HG03097 (cell line): ENCODE measurements around the gene COL23A1.
"Not testable (repeated sequence)": the region's sequence is repeated elsewhere in the genome, so short reads cannot be mapped to it uniquely, and the experiment has no call there.

Experiments used
- ATAC-seq: cut with Tn5 transposase; IDR thresholded peaks from one replicate; pipeline ENCODE4 v1.9.1; 2021; ENCODE audit not compliant: unreplicated experiment, low FRiP score

Gene COL23A1

DNA sequence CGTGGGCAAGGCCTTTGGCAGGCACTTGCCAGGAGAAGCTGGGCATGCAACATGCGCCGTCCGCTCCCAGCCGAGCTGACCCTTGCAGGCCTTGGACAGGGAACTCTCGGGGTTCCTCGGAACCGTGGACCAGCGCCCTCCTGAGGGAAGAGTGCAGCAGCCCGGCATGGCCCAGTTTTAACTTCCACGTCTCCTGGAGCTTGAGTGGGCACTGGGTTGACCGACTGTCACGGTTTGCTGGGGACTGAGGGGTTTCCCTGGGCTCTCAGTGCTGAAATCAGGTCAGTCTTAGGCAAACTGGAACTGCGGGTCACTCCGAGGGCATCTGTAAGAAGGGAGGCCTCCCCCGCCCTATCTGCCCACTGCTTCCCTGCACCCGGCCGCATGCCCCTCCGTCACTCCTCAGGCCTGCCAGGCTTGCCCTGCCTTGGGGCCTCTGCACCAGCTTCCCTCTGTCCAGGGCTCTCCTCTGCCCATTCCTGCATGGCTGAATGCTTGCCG, 270.6 kb downstream of the COL23A1 start:
- ATAC-seq: no peak

DNA sequence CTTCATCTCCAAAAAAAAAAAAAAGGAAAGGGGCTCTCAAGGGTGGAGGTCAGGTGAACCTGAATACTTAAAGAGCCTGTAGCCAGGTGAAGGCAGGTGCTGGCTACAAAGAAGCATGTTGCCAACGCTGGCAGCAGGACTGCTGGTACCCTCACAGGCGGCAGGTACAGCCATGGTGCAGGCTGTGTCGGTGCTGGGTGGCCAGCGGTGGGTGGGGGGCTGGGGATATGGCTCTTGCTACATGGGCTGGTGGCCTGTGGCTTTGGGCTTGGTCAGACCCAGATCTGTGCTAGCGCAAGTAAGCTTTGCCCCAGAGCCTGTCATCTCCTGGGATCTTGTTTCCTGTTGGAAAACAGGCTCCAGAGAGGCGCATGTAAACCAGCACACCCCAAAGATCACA, 271.3 kb downstream of the COL23A1 start:
- ATAC-seq: no peak

DNA sequence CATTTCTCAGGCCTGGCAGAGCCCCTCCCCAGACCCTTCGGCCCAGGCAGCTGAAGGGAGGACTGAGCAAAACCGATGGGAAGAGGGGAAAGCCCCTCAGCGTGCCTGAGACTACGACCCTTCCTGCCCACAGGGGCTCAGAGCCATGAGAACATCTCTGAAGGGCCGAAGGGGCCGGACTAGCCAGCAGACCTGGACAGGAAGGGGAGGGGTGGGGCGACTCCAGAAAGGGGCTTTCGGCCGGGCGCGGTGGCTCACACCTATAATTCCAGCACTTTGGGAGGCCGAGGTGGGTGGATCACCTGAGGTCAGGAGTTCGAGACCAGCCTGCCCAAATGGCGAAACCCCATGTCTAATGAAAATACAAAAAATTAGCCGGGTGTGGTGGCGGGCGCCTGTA, 271.8 kb downstream of the COL23A1 start:
- ATAC-seq: no peak

DNA sequence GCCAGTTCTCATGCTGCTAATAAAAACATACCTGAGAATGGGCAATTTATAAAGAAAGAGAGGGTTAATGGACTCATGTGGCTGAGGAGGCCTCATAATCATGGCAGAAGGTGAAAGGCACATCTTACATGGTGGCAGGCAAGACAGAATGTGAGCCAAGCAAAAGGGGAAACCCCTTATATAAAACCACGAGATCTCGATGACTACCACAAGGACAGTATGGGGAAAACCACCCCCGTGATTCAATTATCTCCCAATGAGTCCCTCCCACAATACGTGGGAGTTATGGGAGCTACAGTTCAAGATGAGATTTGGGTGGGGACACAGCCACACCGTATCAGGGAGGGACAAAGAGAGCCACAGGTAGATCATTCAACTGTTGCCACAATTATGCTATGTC, 272.5 kb downstream of the COL23A1 start:
- not testable (repeated sequence) for ATAC-seq

DNA sequence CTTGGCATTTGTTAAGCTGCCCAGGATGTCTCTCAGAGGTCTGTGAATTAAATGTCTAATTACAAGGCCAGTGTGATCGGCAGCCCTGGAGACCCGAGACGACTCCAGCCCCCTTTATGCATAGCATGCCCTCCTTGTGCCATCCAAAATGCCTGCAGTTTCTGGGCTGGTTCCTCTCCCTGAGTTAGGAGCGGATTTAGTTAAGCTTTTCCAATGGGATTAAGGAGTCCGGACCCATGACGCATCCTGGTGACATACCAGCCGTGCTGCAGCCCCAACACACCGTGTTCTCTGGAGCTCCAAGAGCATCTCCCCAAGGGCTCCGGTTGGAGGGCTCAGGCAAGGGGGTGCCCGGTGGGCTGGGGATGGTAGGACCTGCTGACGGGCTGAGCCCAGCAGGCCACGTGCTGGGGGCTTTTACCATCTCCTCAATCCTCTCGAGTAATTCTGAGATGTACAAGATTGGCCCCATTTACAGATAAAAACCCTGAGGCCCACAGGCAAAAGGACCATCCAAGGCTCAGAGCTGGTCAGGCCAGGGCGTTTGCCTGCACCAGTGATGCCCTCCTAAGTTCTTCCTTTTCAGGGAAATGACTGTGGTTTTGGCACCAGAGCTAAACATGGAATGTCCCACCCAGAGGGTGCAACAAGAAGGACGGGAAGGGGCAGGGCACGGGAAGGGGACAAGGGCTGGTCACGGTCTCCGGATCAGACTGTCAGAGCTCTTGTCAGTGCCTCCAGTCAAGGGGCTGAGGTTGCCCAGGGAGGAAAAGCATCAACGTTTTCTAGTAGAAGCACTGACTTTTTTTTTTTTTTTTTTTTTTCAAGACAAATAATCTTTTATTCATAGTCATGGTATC, 275.0 kb downstream of the COL23A1 start:
- ATAC-seq: no peak

DNA sequence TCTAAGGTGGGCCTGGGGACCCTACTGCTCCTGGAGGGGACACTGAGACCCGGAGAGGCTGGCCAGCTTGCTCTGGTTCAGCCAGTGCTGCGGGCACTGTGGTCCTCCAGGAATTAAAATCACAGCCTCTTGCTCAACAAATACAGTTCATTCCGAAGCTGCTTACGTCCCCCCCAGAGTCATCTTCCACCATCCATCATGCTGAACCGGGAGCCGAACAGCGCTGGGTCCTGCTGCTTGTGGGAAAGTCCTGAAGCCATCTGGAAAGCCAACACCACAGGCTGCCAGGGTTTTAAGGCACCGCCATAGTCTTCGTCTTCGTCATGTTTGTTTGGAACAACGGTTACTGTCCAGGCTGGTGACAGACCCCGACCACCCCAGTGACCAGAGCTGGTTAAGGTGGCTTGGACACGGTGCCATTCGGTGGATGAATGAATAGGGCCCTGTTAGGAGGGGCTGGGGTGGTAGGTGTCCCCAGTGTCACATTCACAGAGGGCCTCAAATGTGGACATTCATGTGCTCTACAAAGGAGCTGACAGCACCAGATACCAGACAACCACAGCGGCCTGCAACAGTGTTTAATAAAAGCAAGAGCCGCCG, 276.0 kb downstream of the COL23A1 start:
- ATAC-seq: no peak

DNA sequence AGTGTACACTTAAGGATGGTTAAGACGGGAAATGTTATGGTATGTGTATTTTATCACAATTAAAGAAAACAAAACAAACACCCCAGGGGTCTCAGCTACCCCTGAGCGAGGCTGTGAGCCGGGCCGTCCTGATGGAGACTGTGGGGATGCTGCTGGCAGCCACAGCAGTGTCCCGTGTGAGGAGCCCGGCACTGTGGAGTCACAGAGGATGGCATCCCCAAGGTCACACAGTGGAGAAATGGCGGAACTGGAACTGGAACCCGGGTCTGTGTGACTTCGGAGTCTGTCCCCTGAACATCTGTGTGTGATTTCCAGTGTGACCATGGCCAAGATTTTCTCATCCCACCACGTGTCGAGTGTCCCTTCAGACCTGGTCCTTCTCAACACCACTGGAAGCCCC, 276.9 kb downstream of the COL23A1 start:
- ATAC-seq: no peak

DNA sequence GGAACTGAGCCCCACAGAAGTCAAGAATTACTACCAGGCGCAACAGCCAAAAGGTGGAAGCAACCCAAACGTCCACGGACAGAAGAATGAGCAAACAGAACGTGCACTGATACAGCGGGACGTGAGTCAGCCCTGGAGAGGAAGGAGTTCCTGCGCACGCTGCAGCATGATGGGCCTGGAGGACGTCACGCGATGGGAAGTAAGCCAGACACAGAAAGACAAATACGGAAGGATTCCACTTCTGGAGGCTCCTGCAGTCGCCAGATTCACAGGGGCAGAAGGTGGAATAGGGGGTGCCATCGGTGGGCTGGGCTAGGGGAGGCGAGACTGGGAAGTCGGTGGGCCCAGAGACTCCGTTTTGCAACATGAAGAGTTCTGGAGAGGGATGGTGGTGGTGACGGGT, 277.3 kb downstream of the COL23A1 start:
- no peak for ATAC-seq

DNA sequence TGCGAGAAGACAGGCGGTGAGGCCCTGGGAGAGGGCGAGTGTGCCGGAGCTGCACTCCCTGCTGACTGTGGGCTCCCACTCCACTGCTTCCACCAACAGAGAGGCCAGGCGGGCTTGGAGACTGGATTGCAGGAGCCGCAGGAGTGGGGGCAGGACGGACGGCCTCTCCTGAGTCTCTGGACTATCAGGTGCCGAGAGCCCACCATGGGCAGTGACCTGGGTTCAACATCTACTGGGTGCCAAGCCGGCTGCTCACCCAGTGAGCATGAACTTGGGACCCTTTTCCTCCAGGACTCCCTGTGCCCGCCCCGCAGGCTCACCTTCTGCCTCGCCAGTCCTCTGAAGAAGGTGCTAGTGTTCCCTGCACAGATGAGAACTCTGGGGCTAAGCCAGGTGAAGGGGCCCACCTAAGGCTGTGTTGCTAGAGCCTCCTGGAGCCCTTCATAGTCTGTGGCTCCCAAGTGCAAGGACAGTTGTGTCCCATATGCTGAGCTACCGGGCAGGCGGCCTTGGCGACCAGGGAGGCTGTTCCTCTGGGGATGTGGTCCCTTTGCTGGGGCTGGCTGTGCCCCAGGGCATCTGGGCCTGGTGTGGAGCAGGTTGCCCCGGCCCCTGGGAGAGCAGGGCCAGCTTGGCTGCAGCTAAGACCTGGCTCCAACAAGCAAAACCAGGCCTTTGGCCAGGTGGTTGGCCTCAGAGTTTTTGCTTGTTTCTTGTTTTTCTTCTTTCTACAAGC, 279.9 kb downstream of the COL23A1 start:
- no peak for ATAC-seq

DNA sequence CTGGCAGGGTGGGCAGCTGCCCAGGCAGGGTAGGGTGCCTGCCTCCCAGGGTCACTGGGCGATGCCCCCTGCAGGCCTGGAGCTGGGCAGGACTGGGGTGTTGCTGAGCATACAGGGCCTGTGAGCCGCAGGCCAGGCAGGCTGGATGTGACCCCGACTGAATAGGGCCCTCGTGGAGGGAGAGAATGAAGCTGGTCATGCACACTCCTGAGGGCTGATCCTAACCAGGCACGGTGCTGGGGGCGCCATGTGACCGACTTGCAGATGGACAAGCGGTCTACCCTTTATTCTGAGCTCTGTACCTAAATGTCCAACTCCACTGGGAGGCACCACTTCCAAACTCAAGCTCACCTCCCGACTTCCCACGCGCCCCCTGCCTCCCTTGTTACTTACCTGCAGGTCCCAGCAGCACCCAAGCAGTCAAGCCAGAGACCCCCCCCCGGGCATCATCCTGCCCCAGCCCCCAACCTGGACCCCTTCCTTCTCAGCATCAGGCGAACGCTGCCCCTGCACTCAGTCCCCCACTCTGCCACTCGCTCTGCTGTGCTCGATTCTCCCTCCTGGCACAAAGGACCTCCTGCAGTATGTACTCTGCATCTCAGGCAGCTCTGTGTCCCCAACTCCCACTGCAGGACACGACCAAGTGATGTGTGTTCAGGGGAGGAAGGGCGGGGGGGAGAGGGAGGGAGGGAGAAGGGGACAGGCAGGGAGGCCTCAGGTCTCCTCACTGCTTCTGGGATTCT, 280.8 kb downstream of the COL23A1 start:
- ATAC-seq: no peak

DNA sequence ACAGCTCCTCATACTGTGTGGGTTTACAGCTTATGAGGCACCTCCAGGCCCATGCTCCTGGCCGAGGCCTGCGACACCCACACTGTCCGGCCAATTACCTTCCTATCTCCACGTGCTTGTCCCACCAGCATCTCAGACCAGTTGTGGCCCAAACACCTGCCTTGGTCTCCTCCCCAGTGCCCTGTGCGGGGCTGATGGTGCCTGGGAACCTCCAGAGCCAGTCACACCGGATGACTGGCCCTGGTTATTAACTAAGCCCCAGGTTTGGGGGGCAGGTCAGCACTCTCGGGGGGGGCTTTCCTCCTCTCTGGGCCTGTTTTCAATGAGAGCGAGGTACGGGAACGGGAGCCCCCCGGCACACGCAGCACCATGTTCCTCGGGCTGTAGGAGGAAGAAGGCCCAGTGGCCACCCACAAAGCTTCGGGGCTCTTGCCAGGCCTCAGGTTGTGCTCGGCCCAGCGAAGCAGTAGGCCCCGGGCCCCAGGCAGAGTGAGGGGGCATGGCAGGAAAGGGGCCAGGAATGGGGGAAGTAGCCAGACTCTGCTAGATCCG, 281.6 kb downstream of the COL23A1 start:
- ATAC-seq: no peak

DNA sequence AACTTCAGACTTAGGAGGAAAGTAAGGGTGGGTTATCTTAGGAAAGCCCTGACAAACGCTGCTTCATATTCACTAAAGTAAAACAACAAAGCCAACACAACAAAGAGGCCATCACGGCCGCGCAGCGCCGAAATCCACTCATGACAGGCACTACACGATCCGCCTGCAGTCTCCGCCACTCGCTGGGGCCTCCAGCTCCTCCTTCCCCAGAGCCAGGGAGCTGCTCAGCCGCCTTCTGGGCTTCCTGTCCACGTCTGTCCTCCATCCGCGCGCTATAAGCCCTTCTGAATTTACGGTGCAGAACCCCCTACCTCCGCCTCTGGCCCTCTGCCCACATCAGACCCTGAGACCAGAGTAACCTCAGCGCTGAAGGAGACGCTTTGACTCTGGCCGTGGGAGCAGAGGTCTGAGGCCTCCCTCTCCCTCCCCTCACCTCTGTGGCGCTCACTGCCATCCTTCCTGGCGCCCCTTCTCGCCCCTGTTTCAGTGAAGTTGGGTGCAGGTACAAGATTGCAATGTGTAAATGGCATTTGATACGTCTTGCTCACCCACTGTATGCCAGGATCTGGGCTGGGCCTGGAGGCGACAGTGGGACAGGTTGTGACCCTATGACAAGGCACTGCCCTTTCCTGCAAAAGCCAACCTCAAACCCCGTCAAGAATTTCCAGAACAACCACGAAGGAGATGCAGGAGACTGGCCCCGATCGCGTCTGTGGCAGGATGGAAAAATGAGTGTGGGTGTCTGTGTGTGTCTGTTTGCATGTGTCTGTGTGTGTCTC, 282.7 kb downstream of the COL23A1 start:
- no peak for ATAC-seq

DNA sequence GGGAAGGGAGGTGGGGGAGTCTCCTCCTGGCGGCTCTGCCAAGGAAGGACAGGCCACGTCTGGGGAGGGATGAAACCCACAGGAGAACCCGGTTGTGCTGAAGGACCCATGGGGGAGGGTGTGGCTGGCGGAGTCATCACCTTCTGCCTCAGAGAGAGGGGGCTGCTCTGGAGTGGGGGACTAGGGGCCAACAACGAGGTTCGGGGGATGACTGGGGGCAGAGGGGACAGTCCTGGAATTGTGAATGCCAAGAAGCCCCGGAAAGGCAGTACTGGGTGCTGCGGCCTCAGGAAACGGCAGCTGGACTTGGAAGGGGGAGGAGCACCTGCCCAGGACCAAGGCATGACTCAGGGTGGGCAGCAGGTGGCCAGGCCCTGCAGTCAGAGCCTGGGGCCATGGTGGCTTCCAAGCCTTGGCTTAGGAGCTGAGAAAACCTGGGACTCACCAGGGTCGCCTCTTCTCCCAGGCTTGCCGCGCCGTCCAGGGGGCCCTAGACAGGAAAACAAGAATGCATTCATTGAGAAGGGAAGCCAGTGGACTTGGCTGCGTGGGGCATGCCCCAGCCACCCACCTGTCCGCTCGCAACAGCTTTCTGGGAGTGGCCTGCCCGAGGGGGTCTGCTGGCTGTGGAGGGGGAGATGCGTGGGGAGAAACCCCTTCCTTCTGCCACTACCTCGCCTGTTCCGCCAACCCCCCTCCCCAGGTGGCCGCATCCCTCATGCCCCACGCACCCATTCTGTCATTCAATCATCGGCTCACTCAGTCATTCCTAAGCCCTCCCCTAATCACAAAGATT, 283.6 kb downstream of the COL23A1 start:
- no peak for ATAC-seq

DNA sequence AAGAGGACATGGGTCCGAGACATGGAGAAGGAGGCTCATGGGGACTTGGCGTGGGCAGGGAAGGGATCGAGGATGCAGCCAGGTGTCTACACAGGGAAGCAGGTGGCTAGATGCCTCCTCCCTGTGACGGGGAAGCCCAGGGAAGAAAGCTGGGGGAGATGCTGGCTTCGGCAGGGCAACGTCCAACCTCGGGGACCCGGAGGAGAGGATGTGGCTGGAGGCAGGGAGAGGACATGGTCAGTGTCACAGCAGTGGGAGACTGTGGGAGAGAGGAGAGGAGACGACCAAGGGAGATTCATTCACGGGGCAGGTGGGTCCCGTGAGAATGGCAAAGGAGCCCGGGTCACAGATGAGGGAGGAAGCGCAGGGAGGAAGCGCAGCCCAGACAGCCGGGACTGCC, 284.4 kb downstream of the COL23A1 start:
- no peak for ATAC-seq

DNA sequence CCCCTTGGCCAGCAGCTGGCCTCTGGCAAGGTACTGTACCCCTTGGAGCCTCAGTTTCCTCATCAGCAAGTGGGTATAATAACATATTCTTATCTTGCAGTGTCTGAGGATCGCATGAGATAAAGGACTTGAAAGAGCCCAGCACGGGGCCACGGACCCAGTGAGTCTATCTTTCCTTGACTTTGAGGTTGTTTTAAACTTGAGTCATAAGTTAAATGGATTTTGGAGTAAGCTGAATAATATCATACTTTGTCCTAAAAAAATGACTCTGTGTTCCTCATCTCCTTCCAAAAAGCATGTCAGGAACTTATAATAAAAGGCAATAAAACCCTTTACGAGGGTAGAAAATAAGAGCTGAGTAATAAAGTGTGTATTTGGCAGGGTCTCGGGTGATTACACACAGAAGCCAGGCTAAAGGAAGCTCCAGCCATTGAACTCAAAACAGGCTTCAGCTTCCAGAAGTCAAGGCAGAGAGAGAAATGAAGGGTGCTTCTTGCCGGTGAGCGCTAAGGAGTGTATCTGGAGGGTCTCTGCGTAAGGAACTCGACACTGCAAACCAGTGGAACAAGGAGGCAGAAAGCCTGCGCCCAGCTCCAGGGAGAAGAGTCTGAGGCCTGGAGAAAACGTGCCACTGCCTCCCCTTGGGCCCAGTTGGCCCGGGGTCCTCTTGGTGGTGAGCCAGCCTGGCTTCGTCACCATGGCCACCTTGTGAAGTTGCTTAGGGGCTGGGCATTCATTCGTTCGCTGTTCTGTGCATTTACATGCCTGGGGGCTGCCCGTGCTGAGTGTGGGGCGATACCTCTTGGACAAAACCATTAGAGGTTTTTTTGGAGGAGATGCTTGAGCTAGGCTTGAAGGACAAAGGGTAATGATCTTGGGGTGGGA, 285.2 kb downstream of the COL23A1 start:
- no peak for ATAC-seq

DNA sequence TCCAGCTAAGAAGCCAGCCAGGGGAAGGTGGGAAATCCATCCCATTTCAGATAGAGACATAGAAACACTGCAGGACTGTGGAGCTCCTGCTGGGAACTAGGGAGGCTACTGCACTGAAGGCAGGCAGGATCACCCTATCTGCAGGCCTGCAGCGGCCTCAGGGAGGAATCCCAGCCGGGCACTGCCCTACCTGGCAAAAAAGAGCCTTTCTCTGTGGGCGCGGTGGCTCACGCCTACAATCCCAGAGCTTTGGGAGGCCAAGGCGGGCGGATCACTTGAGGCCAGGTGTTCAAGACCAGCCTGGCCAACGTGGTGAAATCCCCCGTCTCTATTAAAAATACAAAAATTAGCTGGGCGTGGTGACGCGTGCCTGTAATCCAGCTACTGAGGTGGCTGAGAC, 286.2 kb downstream of the COL23A1 start:
- no peak for ATAC-seq

DNA sequence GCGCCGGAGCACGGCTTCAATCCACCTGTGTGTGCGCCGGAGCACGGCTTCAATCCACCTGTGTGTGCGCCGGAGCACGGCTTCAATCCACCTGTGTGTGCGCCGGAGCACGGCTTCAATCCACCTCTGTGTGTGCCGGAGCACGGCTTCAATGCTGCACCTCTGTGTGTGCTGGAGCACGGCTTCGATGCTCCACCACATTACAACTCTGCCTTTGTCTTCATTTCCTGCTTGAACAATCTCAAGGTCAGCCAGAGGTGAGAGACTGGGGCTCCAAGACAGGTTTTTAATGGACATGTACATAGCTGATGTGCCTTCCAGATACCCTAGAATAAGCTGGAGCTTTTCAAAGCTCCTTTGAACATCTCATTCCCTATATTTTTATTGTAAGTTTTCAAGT, 287.9 kb downstream of the COL23A1 start:
- ATAC-seq: not testable (repeated sequence)

DNA sequence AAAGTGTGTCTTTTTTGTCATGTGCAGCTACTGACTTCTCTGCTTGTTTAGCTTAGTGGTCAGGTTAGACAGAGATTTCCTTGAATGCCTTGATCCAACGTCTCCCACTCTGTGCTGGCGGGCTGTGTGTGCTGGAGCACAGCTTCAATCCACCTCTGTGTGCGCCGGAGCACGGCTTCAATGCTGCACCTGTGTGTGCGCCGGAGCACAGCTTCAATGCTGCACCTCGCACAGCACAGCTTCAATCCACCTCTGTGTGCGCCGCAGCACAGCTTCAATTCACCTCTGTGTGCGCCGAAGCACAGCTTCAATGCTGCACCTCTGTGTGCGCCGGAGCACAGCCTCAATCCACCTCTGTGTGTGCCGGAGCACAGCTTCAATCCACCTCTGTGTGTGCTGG, 288.6 kb downstream of the COL23A1 start:
- no peak for ATAC-seq
